Hematopoietic multipotent progenitor cell treated with erythropoietin and hydrocortisone succinate and interleukin-3 and kit ligand, for 15 days (in vitro differentiated cells): ENCODE data around the gene CEND1.

Experiments
- DNase-seq: peaks from one replicate; pipeline ENCODE4 v3.0.0-alpha.2; 2015; ENCODE audit warnings: low spot score

CEND1 gene

DNA sequence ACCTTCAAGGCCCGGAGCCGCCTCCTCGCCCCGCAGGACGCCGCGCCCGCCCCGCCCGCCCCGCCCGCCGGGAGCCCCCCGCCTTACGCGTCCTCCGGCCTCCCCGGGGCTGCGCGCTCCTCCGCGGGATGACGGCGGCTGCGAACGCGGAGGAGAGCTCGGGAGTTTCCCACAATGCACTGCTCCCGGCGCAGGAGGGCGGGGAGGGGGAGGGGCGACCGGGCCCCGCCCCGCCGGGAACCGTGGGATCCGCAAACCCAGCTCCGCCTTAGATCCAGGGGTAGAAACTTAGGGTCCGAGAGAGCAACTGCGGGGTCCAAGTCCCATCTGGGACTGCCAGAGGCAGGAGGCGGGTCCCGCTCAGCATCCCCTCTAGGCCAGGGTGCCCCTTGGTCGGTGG lies at the start of gene CEND1:
Gene CEND1 (minus strand): TSS at position 148 of the 400 bp plus-strand sequence. CDS start 1,514 bp downstream, outside the sequence.
- no peak for DNase-seq

- no peak for DNase-seq
Measured at GRCh38 chr11:839280-839623, 49.4 kb upstream of the CEND1 start.

- DNase-seq, result no peak
Measured at GRCh38 chr11:838441-839279, 48.8 kb upstream of the CEND1 start.

- no peak for DNase-seq
Measured at GRCh38 chr11:837990-838307, 48.1 kb upstream of the CEND1 start.

DNA sequence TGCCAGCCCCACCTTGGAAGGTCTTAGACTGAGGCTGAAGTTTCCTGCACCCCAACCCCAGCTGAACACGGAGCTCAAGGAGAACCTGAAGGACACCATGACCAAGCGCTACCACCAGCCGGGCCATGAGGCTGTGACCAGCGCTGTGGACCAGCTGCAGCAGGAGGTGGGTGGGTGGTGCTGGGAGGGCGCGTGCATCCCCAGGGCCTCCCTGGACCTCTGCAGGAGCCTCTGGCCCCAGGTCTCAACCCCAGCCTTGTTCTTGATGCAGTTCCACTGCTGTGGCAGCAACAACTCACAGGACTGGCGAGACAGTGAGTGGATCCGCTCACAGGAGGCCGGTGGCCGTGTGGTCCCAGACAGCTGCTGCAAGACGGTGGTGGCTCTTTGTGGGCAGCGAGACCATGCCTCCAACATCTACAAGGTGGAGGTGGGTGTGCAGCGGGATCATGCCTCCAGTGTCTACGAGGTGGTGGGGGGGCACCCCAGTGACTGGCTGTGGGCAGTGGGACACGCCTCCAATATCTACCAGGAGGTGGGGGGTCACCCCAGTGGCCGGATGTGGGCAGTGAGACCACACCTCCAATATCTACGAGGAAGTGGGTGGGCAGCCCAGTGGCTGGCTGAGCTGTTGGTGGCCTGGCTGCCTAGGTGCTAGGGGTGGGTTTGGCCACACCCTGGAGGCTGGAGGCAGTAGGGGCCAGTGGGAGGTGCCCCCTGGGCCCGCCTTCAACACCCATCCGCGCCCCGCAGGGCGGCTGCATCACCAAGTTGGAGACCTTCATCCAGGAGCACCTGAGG lies 47.5 kb upstream of the CEND1 start:
- DNase-seq, result no peak

- no peak for DNase-seq
Measured at GRCh38 chr11:836700-837099, 46.8 kb upstream of the CEND1 start.

DNA sequence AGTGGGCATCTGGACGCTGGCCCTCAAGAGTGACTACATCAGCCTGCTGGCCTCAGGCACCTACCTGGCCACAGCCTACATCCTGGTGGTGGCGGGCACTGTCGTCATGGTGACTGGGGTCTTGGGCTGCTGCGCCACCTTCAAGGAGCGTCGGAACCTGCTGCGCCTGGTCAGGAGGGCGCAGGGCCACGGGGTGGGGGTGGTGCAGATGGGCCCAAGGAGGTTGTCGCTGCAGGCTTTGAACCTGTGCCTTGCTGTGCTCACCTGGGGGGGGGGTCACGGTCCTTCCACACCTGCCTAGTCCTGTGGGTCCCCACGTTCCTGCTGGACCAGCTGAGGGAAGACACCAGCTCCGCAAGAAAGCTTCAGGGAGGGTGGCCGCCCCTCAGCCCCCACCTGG lies 46.4 kb upstream of the CEND1 start:
- DNase-seq, result no peak

DNA sequence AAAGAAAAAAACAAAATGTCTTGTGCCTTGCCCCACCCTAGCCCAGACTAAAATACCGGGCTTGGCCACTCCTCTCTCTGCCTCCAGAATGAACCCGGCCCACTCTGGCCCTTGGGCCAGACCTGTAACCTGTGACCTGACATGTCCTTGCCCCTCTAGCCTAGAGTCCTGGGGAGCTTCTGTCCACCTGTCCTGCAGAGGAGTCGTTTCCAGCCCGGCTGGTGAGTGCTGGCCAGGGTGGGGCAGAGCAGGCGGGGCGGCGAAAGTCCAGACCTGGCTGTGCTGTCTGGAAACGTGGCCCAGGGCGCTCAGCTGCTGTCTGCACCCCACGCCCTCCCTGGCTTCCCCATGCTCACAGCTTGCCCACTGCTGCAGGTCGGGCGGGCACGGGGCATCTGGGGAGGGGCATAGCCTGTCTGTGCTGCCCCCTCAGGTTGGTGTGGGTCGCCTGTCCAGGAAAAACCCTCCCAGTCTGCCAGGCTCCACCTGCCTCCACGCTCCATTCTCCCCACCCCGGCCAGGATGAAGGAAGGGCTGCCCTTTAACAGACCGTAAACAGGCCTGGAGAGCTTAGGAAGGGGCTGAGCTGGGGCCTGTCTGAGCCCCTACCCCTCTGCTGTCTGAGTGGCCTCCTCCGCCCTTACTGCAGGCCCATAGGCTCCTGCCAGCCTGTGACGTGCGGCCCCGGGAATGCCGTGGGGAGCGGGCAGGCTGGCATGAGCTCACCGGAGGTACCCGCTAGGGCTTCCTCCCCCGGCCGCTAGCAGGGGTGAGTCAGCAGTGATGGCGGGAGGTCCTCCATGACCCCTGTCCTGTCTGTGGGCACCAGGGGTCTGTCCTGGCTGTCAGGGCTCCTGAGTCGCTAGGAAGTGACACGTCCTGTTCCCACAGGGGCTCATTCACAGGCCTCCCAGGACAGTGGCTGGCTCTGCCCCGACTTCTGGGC lies 44.8 kb upstream of the CEND1 start:
- no peak for DNase-seq

GRCh38 chr11:833849-834311 lies 44.0 kb upstream of the CEND1 start:
- no peak for DNase-seq

DNA sequence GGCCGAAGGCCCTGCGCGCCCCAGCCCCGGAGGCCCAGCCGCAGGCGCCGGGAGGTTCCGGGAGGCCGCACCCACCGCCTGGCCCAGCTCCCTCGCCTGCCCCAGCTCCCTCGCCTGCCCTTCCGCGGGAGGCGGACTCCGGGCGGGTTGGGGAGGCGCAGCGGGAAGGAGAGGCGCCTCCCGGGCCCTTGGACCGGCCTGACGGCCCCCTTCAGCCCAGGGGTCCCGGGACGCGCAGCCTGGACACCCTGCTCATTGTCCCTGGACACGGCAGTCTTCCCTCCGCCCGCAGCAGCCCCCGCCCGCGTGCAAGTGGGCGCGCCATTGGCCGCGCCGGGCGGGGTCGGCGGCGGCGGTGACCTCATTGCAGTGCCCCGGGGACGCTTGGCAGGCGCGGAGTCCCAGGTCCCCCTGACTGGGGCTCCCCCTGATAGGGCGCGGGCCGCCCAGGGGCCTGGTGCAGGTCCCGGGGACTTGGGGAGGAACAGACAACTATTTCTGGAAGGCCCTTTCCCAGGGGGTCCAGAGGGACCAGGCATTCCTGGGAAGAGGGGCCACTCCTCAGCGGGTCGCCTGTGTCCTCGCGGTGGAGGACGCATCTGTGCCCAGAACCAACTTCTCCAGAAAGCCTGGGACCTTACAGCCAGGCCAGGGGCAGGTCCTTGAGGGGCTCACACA lies 43.4 kb upstream of the CEND1 start:
- peak; percentile 63 for DNase-seq

DNA sequence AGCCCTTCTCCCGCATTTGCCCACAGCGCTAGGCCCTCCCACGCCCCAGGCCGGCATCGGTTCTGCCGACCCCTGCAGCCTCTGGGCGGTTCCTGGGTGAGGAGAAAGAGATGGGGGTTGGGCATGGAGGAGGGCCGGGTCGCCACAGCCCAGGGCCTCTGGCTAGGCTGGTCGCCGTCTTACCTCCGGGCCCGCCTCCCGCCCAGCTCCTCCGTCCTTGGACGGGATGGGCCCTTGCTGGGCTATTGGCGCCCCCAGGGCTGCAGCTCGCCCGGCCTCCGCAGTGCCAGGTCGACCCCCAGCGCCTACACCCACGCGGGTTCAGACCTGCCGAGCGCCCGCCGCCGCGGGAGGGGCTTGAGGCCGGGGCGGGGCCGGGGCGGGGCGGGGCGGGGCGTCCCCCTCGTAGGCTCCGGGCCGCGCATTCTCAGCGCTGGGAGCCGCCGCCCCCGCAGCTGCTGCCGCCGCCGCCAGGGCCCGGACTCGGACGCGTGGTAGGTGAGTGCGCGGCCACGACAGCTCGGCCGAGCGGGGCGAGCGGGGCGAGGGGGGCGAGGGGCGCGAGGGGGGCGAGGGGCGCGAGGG lies 42.7 kb upstream of the CEND1 start, which contains the start of gene CD151:
Gene CD151 (plus strand): TSS at position 424 of the 585 bp plus-strand sequence. CDS start 3,118 bp downstream, outside the sequence.
- DNase-seq, result peak; percentile 65

DNA sequence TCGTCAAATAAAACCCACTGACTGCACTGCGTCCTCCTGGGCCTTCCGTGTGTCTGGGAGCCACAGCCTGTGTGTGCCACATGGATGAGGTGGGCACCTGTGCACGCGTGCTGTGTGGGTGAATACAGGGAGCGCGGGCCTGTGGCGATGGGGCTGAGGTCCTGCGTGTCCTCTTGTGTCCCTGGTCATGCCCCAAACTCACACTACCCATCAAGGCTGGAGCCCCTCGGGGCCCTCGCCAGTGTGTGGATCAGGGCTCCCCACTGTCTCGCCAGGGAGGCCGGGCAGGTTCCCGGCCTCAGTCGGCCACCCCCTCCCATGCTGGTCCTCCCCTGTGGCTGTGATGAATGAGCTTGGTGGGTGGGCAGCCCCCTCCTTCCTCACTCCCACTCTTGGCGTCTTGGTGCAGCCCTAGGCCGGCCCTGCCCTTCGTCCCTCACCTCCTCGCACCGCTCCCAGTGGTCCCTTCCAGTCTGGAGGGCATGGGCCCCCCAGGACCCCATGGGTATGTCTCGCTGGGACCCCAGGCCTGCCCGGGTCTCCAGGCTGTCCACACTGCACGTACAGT lies 42.2 kb upstream of the CEND1 start:
- DNase-seq, result no peak

- no peak for DNase-seq
Measured at GRCh38 chr11:831118-831864, 41.4 kb upstream of the CEND1 start.

GRCh38 chr11:830295-831117 lies 40.6 kb upstream of the CEND1 start:
- DNase-seq, result no peak

DNA sequence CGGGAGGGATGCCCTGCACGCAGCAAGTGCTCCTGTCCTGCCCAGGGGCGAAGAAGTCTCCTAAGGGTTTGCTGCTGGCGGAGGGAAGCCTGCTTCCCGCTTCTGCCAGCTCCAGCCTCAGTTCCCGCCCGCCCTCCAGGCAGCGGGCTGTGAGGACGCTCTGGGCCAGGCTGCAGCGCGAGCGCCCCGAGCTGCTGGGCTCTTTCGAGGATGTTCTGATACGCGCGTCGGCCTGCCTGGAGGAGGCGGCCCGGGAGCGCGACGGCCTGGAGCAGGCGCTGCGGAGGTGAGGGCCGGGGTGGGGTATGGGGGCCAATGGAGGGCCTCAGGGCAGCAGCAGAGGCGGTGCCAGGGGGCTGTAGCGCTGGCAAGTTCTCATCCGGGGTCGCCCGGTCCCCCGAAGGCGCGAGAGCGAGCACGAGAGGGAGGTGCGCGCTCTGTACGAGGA lies 40.0 kb upstream of the CEND1 start:
- DNase-seq, result no peak

- no peak for DNase-seq
Measured at GRCh38 chr11:829176-829846, 39.4 kb upstream of the CEND1 start.

DNA sequence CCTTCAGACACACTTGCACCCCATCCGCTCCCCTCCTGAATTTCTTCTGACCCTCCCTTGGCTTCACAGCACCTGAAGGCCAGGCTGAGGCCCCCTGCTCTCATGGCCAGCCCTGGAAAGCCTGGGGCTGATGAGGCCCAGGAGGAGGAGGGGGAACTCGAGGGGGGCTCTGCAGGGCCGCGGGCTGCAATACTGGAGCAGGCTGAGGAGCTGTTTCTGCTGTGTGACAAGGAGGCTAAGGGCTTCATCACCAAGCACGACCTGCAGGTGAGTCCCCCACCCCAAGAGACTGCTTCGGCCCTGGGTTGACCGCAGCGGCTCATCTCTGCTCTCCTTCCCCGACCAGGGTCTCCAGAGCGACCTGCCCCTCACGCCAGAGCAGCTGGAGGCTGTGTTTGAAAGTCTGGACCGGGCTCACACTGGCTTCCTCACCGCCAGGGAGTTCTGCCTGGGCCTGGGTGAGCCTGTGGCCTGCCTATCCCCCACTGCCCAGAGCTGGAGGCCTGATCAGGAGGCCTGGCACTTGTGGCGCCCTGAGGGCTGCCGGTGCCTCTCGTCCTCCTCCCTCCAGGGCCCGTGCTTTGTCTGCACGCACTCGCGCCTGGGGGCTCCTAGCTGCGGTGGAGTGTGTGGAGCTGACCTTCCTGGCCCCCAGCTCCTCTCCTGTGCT lies 38.8 kb upstream of the CEND1 start:
- DNase-seq, result no peak

GRCh38 chr11:827897-828192 lies 38.0 kb upstream of the CEND1 start, which contains the start of gene CRACR2B:
Gene CRACR2B (plus strand): TSS chr11:827919. CDS start chr11:828608, 689 bp downstream.
- DNase-seq, result no peak
